WTC11 (cell line): ENCODE results near the gene ME2.

Experiments
- CTCF ChIP-seq: fragments of 200-600 bp; IDR thresholded peaks from 2 replicates; pipeline ENCODE4 v1.8.0; 2022; ENCODE audit warnings: antibody characterized with exemption
- MAX ChIP-seq: sonication (generic); formaldehyde crosslinking; IDR thresholded peaks from 2 replicates; pipeline ENCODE4 v1.8.0; 2022; ENCODE audit warnings: mild to moderate bottlenecking, missing genetic modification reagents
- NFYB ChIP-seq: sonication (generic); formaldehyde crosslinking; conservative IDR thresholded peaks from 2 replicates; pipeline ENCODE4 v1.8.0; 2022; ENCODE audit warnings: low read depth, missing genetic modification reagents
- PRDM15 ChIP-seq: sonication (generic); formaldehyde crosslinking; IDR thresholded peaks from 2 replicates; pipeline ENCODE4 v1.8.0; 2022; ENCODE audit warnings: missing genetic modification reagents
- SP1 ChIP-seq: sonication (generic); formaldehyde crosslinking; conservative IDR thresholded peaks from 2 replicates; pipeline ENCODE4 v1.8.1; 2022; ENCODE audit warnings: missing genetic modification reagents
- TCF7 ChIP-seq: sonication (generic); formaldehyde crosslinking; IDR thresholded peaks from 2 replicates; pipeline ENCODE4 v1.8.0; 2022; ENCODE audit warnings: mild to moderate bottlenecking, low read depth, missing genetic modification reagents, moderate library complexity
- USF1 ChIP-seq: sonication (generic); formaldehyde crosslinking; IDR thresholded peaks from 2 replicates; pipeline ENCODE4 v1.8.0; 2022; ENCODE audit warnings: mild to moderate bottlenecking, missing genetic modification reagents
- USF2 ChIP-seq: sonication (generic); formaldehyde crosslinking; IDR thresholded peaks from 2 replicates; pipeline ENCODE4 v1.8.1; 2023; ENCODE audit warnings: mild to moderate bottlenecking, missing genetic modification reagents, moderate library complexity

GRCh38 chr18:50853863-50854271, 25.1 kb upstream of the ME2 start:
- TF ChIP-seq PRDM15 (CRISPR knock-in tag) (no peak), TCF7 (CRISPR knock-in tag) (no peak), USF2 (CRISPR knock-in tag) (no peak), CTCF (no peak), MAX (CRISPR knock-in tag) (no peak), USF1 (no peak), SP1 (CRISPR knock-in tag) (no peak), NFYB (no peak)
